Adrenal gland (tissue), 12 donors: Measurements from ENCODE around the gene CALR3. TPM values are rescaled to one million over a fixed set of nuclear protein-coding genes. Genes with fewer than 3 reads are reported as not detected.

Experiments
- DNase-seq, 7 donors: peaks; one replicate each; pipeline ENCODE4 v3.0.0-alpha.2; 2019 to 2020
- H3K27ac ChIP-seq, 5 donors: fragments of 200-600 bp; sonication (generic) in 4 of 5; 1 replicate in 3 of 5; 2 replicates in 2 of 5; pipeline versions ENCODE4 v1.5.1 to v1.8.0; 2016 to 2020; ENCODE audit warnings: mild to moderate bottlenecking in 1 of 5
- H3K27me3 ChIP-seq: fragments of 200-600 bp; 2 replicates; pipeline ENCODE4 v1.8.0; 2021
- H3K36me3 ChIP-seq, 2 donors: fragments of 200-600 bp; replicated peaks in 1 of 2; 1 replicate in 1 of 2; 2 replicates in 1 of 2; pipeline versions ENCODE4 v1.5.1 to v1.8.0; 2018 to 2022
- H3K4me1 ChIP-seq, 2 donors: fragments of 200-600 bp; replicated peaks in 1 of 2; 1 replicate in 1 of 2; 2 replicates in 1 of 2; pipeline versions ENCODE4 v1.5.1 to v1.8.0; 2018 to 2021
- H3K4me3 ChIP-seq, 4 donors: fragments of 200-600 bp; sonication (generic) in 3 of 4; one replicate each; pipeline ENCODE4 v1.5.1; 2016 to 2018
- H3K9me3 ChIP-seq, 3 donors: fragments of 200-600 bp; sonication (generic) in 1 of 3; replicated peaks in 1 of 3; 1 replicate in 2 of 3; 2 replicates in 1 of 3; pipeline versions ENCODE4 v1.5.1 to v1.8.0; 2016 to 2021
- CTCF ChIP-seq, 6 experiments: fragments of 450-650 bp in 4 of 6; fragments of 200-600 bp in 2 of 6; sonication (generic) in 1 of 6; IDR thresholded peaks; 1 replicate in 5 of 6; 2 replicates in 1 of 6; pipeline versions ENCODE4 v1.5.1 to v1.8.0; 2016 to 2021; ENCODE audit warnings: antibody characterized with exemption in 6 of 6, mild to moderate bottlenecking in 2 of 6, moderate library complexity in 1 of 6
- POLR2A ChIP-seq, 2 donors: fragments of 450-650 bp; IDR thresholded peaks; one replicate each; pipeline ENCODE4 v1.6.1; 2017; ENCODE audit warnings: antibody characterized with exemption in 2 of 2, mild to moderate bottlenecking in 2 of 2, moderate library complexity in 1 of 2
- WGBS, 4 donors: extraction: QIAGEN DNeasy Blood & Tissue Kit in 2 of 4; methylation state at CpG; one replicate each; pipeline versions ENCODE4 v1.1.5 to v1.1.7; 2013 to 2017; 5-methylcytosine and 5-hydroxymethylcytosine counted together
- intact Hi-C, 2 donors: fragments of 100-400 bp; cut with DNase I; formaldehyde crosslinking; loops; one replicate each; pipeline versions ENCODE4 v1.14.1 to v1.15.0; 2022 to 2023
- polyA plus RNA-seq, 3 donors: library from polyadenylated mRNA; stranded (reverse); fragments of 200-250 nt in 2 of 3; fragments of 350-450 nt in 1 of 3; fragmentation: Illumina TruSeq in 1 of 3; extraction: RNeasy Lipid Tissue Mini Kit (QIAGEN cat#74804) in 1 of 3; gene quantifications; one replicate each; pipeline ENCODE4 v1.2.3, GENCODE V29; 2013 to 2014
- small RNA-seq, 2 donors: library from RNA; depleted of rRNA; stranded (forward); fragments of <200 nt; gene quantifications; one replicate each; pipeline ENCODE3, GENCODE V24; 2016
- total RNA-seq, 9 donors: library from RNA; depleted of rRNA in 4 of 9; stranded (reverse); fragments of >200 nt in 4 of 9; fragments of 120-200 nt in 1 of 9; fragmentation: NEBNext Ultra II Directional in 1 of 9; extraction: Animal tissue kit (Norgen Biotek cat#: 25700) in 1 of 9; gene quantifications; one replicate each; pipeline versions ENCODE4 v1.1.0 to v1.2.4, GENCODE V29; 2013 to 2023
- donor health status: healthy with polysubstance abuse.
- donor health status: Bipolar disorder and iron deficiency.
- donor health status: DM: yes; HTN: yes; CAD: no.
- donor health status: DM: no; HTN: no; CAD: no.
- donor health status: DM: no; HTN: no; CAD: no.
- donor health status: DM: yes; HTN: yes; CAD: no.

Gene CALR3
- total and polyA plus RNA-seq, 12 donors: 0.07 to 0.41 (median 0.14) TPM; not detected in 8

DNA sequence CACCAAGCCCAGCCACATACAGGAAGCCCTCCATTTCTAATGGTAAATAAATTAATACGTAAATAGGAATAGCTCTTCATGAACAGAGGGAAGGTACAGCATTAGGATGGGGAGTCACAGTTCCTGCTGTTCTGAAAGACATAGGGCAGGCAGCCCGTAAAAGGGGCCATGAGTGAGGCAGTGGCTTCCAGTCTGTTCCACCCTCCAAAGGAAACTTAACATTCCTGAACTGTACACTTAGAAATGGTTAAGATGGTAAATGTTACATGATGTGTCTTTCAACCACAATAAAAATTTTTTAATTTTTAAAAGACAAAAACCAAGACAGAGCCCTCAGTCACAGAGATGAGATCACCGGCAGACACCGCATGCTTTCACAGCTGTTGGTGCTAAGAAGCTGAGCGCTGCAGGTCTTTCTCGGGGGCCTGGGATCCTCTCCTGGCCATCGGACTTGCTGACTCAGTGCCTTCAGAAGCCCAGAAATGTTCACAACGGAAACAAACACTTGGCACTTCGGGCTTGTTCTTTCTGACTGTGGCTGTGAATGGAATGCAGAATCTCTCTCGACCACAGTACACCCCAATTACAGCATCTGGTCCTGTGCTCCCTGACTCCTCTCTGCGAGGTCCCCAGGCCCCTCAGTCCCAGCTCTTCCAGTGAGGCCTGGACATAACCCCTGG, 60.6 kb downstream of the CALR3 start:
- 50 to 65% (median 62%) methylated on average over 9 to 11 of the region's 11 CpGs for WGBS, 4 donors
- intact Hi-C loops: no loop called here
- Histone ChIP-seq H3K9me3 (no peaks in the 10 kb centered on the region), H3K27me3 (no peaks in the 10 kb centered on the region), H3K36me3 (peaks cover 0 to 25% of the 10 kb centered on the region in 2 donors), H3K27ac (peak overlapping the region in 4 of 5 donors; percentile 18 to 88 (median 60)), H3K4me3 (no peak overlapping the region), H3K4me1 (peaks cover 0 to 19% of the 10 kb centered on the region in 2 donors)
- DNase-seq: peak in 3 of 7 donors; percentile 32 to 59 (median 39)
- TF ChIP-seq CTCF (IDR thresholded peaks at IDR 0.05) (no peak), POLR2A (IDR thresholded peaks at IDR 0.05) (no peak)

DNA sequence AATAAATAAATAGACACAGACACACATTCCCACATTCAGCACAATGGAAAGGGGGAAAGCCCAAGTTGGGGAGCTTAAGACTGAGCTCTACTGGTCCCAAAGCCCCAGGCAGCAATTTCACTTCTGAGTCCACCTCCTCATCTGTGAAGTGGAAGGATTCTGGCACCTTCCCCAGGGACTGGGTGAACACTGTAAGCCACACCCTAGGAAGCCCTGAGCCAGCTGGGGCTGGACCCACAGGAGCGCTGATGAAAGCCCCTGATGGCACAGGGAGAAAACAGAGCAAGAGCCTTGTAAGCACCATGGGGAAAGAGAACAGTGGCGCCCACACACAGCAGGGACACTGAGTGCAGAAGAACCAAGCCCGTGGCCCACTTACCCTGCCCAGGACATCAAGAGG, 62.0 kb downstream of the CALR3 start:
- H3K27ac ChIP-seq: no peak overlapping the region
- no peak overlapping the region for H3K4me3 ChIP-seq
- intact Hi-C loops: no loop called here
- no peaks in the 10 kb centered on the region for H3K27me3 ChIP-seq
- WGBS, 4 donors: 92 to 100% (median 98%) methylated on average over 3 of the region's 3 CpGs
- no peak for TF ChIP-seq POLR2A (IDR thresholded peaks at IDR 0.05)
- TF ChIP-seq CTCF (IDR thresholded peaks at IDR 0.05): no peak
- H3K9me3 ChIP-seq: no peaks in the 10 kb centered on the region
- peaks cover 0 to 19% of the 10 kb centered on the region in 2 donors for H3K4me1 ChIP-seq
- no peak for DNase-seq
- peaks cover 0 to 27% of the 10 kb centered on the region in 2 donors for H3K36me3 ChIP-seq

GRCh38 chr19:16429759-16430091, 66.2 kb downstream of the CALR3 start:
- intact Hi-C loops: no loop called here
- WGBS, 4 donors: 68 to 82% (median 80%) methylated on average over 2 to 3 of the region's 3 CpGs
- TF ChIP-seq POLR2A (IDR thresholded peaks at IDR 0.05) (no peak), CTCF (IDR thresholded peaks at IDR 0.05) (no peak)
- Histone ChIP-seq H3K4me1 (no peaks in the 10 kb centered on the region), H3K27ac (peak overlapping the region in 1 of 5 donors; percentile 39), H3K36me3 (peaks cover 0 to 54% of the 10 kb centered on the region in 2 donors), H3K4me3 (no peak overlapping the region), H3K27me3 (no peaks in the 10 kb centered on the region), H3K9me3 (no peaks in the 10 kb centered on the region)
- DNase-seq: no peak

DNA sequence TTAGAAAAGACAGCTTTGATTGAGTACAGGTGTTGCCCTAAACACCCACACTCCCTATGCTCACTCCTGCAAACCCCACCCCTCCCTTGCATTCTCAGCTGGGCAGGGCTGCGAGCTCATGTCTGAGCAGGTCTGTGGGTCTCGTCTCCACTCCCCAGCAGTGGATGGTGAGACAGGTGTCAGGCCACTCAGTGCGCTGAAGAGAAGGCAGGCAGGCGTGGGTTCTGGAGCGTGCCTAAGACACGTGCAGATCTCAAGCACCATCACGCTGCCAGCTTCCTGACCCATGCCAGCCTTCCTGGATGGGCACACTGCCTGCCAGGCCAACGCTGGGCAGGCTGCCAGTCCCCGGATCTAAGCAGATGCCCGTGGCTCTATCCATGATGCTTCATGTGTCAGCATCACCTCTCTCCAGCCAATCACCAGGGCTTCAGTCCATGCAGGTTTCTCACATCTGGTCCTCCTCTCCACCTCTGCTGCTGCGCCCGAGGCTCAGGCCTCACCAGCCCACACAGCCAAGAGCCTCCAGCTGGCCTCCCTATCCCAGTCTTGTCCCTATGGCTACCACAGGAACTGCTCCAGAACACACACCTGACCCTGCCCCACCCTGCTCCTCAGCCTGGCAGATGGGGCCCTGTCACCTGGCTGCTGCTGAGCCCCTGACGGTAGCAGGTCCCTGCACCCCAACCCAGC, 66.8 kb downstream of the CALR3 start:
- Histone ChIP-seq H3K27ac (peak overlapping the region in 1 of 5 donors; percentile 39), H3K36me3 (peaks cover 0 to 54% of the 10 kb centered on the region in 2 donors)

More for the DNA sequence above, 66.8 kb downstream of the CALR3 start:
- intact Hi-C loops: no loop called here
- TF ChIP-seq POLR2A (IDR thresholded peaks at IDR 0.05) (no peak), CTCF (IDR thresholded peaks at IDR 0.05) (no peak)
- peak; percentile 54 to 96 (median 78) for DNase-seq
- Histone ChIP-seq H3K4me3 (no peak overlapping the region), H3K9me3 (no peaks in the 10 kb centered on the region), H3K4me1 (no peaks in the 10 kb centered on the region), H3K27me3 (no peaks in the 10 kb centered on the region)
- 45 to 65% (median 52%) methylated on average over 5 to 13 of the region's 13 CpGs for WGBS, 4 donors

Small RNAs within 50 kb of the gene (small RNA-seq; reads per million reads assigned to genes)
- gene RN7SL146P: 0 to 0.08 reads per million in 2 donors

Other genes starting within 250 kb of the CALR3 start
- 10 to 100 TPM in 7 of 9 donors, 1 to 10 TPM in 2; 2.2 to 52.3 (median 26.8) TPM for gene KLF2, start 171.3 kb downstream of the CALR3 start, total RNA-seq
- gene KLF2, start 171.3 kb downstream of the CALR3 start, polyA plus RNA-seq: 10 to 100 TPM in 1 of 3 donors, 1 to 10 TPM in 2; 7.0 to 29.3 (median 9.6) TPM
- gene EPS15L1, start 24.2 kb downstream of the CALR3 start, total RNA-seq: 10 to 100 TPM in 8 of 9 donors, 1 to 10 TPM in 1; 9.7 to 46.7 (median 24.2) TPM
- 10 to 100 TPM; 28.9 to 59.0 (median 32.6) TPM for gene EPS15L1, start 24.2 kb downstream of the CALR3 start, polyA plus RNA-seq
- gene C19orf44, start 227 bp upstream of the CALR3 start, total RNA-seq: 1 to 10 TPM; 3.2 to 9.3 (median 5.3) TPM
- 10 to 100 TPM in 1 of 3 donors, 1 to 10 TPM in 2; 4.8 to 12.1 (median 5.9) TPM for gene C19orf44, start 227 bp upstream of the CALR3 start, polyA plus RNA-seq
- gene CHERP, start 46.3 kb upstream of the CALR3 start, total RNA-seq: 10 to 100 TPM in 7 of 9 donors, 1 to 10 TPM in 2; 2.9 to 50.7 (median 13.1) TPM
- 10 to 100 TPM; 11.3 to 39.3 (median 24.8) TPM for gene CHERP, start 46.3 kb upstream of the CALR3 start, polyA plus RNA-seq
- gene SLC35E1, start 76.2 kb upstream of the CALR3 start, total RNA-seq: 10 to 100 TPM; 20.1 to 49.8 (median 39.5) TPM
- gene SLC35E1, start 76.2 kb upstream of the CALR3 start, polyA plus RNA-seq: 10 to 100 TPM; 22.0 to 43.1 (median 26.8) TPM
- 10 to 100 TPM in 3 of 9 donors, 1 to 10 TPM in 6; 5.2 to 17.3 (median 9.5) TPM for gene MED26, start 132.0 kb upstream of the CALR3 start, total RNA-seq
- 1 to 10 TPM; 4.6 to 6.9 (median 6.4) TPM for gene MED26, start 132.0 kb upstream of the CALR3 start, polyA plus RNA-seq
- gene SMIM7, start 164.0 kb upstream of the CALR3 start, total RNA-seq: 100 to 1,000 TPM in 3 of 9 donors, 10 to 100 TPM in 6; 76.0 to 136 (median 92.0) TPM
- 100 to 1,000 TPM in 1 of 3 donors, 10 to 100 TPM in 2; 82.9 to 102 (median 87.3) TPM for gene SMIM7, start 164.0 kb upstream of the CALR3 start, polyA plus RNA-seq
- gene TMEM38A, start 165.0 kb upstream of the CALR3 start, total RNA-seq: 10 to 100 TPM in 1 of 9 donors, 1 to 10 TPM in 8; 3.7 to 10.4 (median 6.4) TPM
- gene TMEM38A, start 165.0 kb upstream of the CALR3 start, polyA plus RNA-seq: 1 to 10 TPM; 2.2 to 4.1 (median 3.3) TPM
- under 1 TPM in 1 of 9 donors, not detected in 8; 0.04 TPM for gene NWD1, start 223.7 kb upstream of the CALR3 start, total RNA-seq
- not detected for gene NWD1, start 223.7 kb upstream of the CALR3 start, polyA plus RNA-seq